ENCODE measurements around the gene CSMD2.

DNA sequence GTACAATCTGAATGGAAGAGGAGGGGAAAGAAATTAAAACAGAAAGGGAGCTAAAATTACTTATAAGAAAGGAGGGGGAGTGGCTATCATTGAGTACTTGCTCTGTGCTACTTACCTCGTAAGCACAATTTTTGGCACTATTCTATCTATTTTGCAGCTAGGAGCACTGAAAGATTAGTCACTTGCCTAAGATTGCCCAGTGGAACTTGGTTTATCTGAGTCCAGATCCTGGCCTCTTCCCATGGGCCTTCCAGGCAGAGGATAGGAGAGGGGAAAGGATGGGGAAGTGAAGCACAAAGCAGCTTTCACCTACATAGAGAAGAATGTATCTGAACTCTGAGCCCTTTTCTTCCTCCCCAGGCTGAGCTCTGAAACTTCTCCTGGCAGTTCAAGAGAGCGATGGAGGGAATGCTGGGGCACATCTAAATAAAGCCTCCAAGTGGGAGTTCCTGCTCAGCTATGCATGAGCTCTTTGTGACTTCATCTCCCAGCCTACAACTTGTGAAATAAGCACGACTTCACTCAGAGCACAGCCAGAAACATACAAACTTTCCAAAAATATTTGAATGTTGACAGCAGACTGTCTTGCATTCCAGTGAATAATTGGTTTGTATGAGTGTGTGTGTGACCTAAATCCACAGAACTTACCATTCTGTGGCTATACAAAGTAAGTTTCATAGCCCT is 271.7 kb downstream of the CSMD2 start:
- TF ChIP-seq CTCF (IDR thresholded peaks at IDR 0.05) (no peak), POLR2A (IDR thresholded peaks at IDR 0.05) (no peak)
